Thyroid gland (tissue), 4 donors: ENCODE measurements around the gene RARA.

ENCODE experiments used
- CTCF ChIP-seq, 6 experiments: fragments of 200-600 bp in 3 of 6; fragments of 450-650 bp in 3 of 6; sonication (generic) in 3 of 6; IDR thresholded peaks; one replicate each; pipeline ENCODE4 v1.5.1; 2016 to 2019; ENCODE audit warnings: antibody characterized with exemption in 6 of 6, mild to moderate bottlenecking in 2 of 6, inconsistent platforms in 1 of 6, moderate library complexity in 1 of 6
- POLR2A ChIP-seq, 2 donors: fragments of 450-650 bp; IDR thresholded peaks; one replicate each; pipeline ENCODE4 v1.6.1; 2017; ENCODE audit warnings: antibody characterized with exemption in 2 of 2, mild to moderate bottlenecking in 2 of 2, moderate library complexity in 1 of 2

- TF ChIP-seq CTCF (IDR thresholded peaks at IDR 0.05): no peak
- no peak for TF ChIP-seq POLR2A (IDR thresholded peaks at IDR 0.05)
These were observed 65.0 kb downstream of the RARA start for GRCh38 chr17:40373999-40374398.
